Measurements from ENCODE around the gene EIF3I.

Gene EIF3I

DNA sequence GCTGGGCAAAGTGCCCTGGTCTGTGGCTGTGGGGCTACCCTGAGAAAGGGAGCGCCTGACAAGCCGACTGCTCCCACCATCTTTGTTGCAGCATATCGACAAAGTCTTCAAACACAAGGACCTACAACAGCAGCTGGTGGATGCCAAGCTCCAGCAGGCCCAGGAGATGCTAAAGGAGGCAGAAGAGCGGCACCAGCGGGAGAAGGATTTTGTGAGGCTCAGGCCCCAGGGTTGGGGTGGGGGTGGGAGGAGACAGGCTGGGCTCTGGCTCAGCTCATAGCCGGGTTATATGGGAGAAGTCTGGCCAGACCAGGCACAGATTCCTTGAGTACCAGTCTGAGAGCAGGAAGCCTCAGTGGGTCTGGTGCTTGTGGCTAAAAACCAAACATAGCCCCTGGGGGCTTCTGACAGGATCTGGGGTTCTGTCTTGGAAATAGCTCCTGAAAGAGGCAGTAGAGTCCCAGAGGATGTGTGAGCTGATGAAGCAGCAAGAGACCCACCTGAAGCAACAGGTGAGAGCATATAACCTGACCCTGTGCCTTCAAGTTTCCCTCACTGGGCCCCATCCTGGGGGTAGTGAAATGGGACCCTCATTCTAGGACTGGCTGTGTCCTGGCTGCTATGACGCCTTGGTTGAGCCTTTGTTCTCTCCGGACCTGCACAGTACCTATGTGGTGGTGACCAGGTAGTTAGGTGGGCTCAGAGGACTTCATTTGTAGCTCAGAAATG lies 29.8 kb upstream of the EIF3I start:
- TF ChIP-seq, protein P1, sequence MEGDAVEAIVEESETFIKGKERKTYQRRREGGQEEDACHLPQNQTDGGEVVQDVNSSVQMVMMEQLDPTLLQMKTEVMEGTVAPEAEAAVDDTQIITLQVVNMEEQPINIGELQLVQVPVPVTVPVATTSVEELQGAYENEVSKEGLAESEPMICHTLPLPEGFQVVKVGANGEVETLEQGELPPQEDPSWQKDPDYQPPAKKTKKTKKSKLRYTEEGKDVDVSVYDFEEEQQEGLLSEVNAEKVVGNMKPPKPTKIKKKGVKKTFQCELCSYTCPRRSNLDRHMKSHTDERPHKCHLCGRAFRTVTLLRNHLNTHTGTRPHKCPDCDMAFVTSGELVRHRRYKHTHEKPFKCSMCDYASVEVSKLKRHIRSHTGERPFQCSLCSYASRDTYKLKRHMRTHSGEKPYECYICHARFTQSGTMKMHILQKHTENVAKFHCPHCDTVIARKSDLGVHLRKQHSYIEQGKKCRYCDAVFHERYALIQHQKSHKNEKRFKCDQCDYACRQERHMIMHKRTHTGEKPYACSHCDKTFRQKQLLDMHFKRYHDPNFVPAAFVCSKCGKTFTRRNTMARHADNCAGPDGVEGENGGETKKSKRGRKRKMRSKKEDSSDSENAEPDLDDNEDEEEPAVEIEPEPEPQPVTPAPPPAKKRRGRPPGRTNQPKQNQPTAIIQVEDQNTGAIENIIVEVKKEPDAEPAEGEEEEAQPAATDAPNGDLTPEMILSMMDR (IDR thresholded peaks at IDR 0.05; ENCODE audit: low read depth, low read length), result no peak
- no peak overlapping the region for H3K4me3 ChIP-seq (ENCODE audit: low read depth, low read length)

DNA sequence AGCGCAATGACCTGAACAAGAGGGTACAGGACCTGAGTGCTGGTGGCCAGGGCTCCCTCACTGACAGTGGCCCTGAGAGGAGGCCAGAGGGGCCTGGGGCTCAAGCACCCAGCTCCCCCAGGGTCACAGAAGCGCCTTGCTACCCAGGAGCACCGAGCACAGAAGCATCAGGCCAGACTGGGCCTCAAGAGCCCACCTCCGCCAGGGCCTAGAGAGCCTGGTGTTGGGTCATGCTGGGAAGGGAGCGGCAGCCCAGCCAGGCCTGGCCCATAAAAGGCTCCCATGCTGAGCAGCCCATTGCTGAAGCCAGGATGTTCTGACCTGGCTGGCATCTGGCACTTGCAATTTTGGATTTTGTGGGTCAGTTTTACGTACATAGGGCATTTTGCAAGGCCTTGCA lies 27.2 kb upstream of the EIF3I start:
- TF ChIP-seq, protein P1 (IDR thresholded peaks at IDR 0.05; ENCODE audit: low read depth, low read length), result no peak
- H3K4me3 ChIP-seq (ENCODE audit: low read depth, low read length), result no peak overlapping the region

DNA sequence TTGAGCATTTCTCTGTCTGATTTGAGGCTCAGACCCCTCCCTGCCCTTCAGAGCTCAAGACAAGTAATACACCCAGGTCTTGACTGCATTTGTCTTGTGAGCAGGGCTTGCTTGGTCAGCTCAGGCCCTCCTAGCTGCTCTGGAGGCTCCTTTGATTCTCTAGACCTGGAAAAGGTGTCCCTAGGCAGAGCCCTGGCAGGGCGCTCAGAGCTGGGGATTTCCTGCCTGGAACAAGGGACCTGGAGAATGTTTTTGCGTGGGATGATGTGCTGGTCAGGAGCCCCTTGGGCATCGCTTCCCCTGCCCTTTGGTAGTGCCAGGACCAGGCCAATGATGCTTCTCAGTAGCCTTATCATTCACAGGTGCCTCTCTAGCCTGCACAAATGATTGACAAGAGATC lies 26.7 kb upstream of the EIF3I start:
- TF ChIP-seq, protein P1 (IDR thresholded peaks at IDR 0.05; ENCODE audit: low read depth, low read length), result no peak
- H3K4me3 ChIP-seq (ENCODE audit: low read depth, low read length), result no peak overlapping the region

DNA sequence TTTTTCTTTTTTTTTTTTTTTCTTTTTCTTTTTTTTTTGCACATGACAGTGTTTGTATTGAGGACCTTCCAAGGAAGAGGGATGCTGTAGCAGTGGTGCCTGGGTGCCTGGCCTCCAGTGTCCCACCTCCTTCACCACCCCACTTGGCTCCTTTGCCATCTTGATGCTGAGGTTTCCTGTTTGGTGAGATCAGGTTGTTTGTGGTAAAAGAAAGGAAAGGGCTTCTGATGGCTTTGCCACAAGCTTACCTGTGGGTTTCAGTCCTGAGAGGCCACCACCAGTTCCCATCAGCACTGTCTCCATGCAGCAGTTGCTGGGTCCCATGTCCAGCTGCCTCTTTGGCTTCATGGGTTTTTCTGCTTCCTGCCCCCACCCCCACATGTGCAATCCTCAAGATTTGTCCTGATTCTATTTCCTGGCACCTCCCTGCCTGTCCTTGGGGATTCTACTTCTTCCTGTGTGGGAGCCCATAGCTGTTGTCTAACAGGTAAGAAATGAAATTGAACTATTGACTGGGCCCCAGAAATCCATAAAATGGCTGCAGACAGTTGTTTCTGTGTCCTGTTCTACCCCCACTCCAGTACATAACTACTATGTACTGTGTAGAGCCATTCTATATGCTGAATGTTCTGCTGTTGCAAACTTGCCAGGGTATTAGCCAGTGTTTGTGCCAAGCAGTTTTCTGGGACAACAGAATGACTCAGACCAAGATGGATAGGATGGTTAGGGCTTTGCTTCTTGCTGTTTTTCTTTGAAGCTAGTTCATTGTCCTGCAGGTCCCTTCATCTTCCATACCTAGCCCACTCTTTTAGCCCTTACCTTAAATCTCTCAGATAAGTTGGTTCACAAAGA lies 26.0 kb upstream of the EIF3I start:
- TF ChIP-seq, protein P1 (IDR thresholded peaks at IDR 0.05; ENCODE audit: low read depth, low read length), result no peak
- no peak overlapping the region for H3K4me3 ChIP-seq (ENCODE audit: low read depth, low read length)

DNA sequence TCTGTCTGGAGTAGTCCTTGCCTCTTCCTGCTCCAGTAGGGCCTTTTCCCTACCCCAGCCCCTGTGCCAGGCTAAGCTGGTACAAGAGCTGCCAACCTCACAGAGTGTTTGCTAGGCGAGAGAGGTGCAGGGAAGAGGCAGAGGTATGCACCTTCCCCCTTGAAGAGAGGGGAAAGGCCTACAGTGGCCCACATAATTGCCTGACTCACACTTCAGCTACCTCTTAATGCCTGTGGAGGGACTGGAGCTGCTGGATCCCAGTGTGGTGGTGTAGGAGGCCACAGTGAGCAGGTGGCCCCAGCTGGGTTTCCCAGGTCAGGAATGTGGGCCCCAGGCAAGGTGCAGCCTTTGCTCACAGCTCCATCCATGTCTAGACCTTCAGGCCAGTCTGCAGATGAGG lies 25.1 kb upstream of the EIF3I start:
- TF ChIP-seq, protein P1 (IDR thresholded peaks at IDR 0.05; ENCODE audit: low read depth, low read length), result no peak
- no peak overlapping the region for H3K4me3 ChIP-seq (ENCODE audit: low read depth, low read length)

DNA sequence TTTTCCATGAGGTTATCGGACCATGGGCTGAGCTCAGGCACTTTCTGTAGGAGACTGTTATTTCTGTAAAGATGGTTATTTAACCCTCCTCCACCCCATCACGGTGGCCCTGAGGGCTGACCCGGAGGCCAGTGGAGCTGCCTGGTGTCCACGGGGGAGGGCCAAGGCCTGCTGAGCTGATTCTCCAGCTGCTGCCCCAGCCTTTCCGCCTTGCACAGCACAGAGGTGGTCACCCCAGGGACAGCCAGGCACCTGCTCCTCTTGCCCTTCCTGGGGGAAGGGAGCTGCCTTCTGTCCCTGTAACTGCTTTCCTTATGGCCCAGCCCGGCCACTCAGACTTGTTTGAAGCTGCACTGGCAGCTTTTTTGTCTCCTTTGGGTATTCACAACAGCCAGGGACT lies 24.4 kb upstream of the EIF3I start:
- no peak overlapping the region for H3K4me3 ChIP-seq (ENCODE audit: low read depth, low read length)
- TF ChIP-seq, protein P1 (IDR thresholded peaks at IDR 0.05; ENCODE audit: low read depth, low read length), result no peak
